HepG2 (cell line): ENCODE measurements around the gene C14orf119.

Experiments
- CTCF ChIP-seq: sonication (generic); formaldehyde crosslinking; IDR thresholded peaks from 2 replicates; pipeline ENCODE4 v1.5.0; 2020; ENCODE audit warnings: mild to moderate bottlenecking, missing genetic modification reagents, moderate library complexity
- DR1 ChIP-seq: sonication (generic); formaldehyde crosslinking; IDR thresholded peaks from 2 replicates; pipeline ENCODE4 v1.8.0; 2021; ENCODE audit warnings: mild to moderate bottlenecking, missing genetic modification reagents, inconsistent platforms
- EEA1 ChIP-seq: sonication (generic); formaldehyde crosslinking; IDR thresholded peaks from 2 replicates; pipeline ENCODE4 v1.5.1; 2020; ENCODE audit warnings: mild to moderate bottlenecking, missing genetic modification reagents, borderline replicate concordance
- FOXA3 ChIP-seq: IDR thresholded peaks from 2 replicates; pipeline ENCODE4 v1.6.1; 2016; ENCODE audit warnings: missing genetic modification reagents, missing compliant biosample characterization
- JUND ChIP-seq: sonication (generic); formaldehyde crosslinking; IDR thresholded peaks from 2 replicates; pipeline ENCODE4 v1.8.0; 2022; ENCODE audit warnings: mild to moderate bottlenecking, missing genetic modification reagents
- MYC ChIP-seq: sonication (generic); formaldehyde crosslinking; IDR thresholded peaks from 2 replicates; pipeline ENCODE4 v1.9.0; 2021; ENCODE audit warnings: missing genetic modification reagents, borderline replicate concordance
- PBX3 ChIP-seq: sonication (generic); formaldehyde crosslinking; IDR thresholded peaks from 2 replicates; pipeline ENCODE4 v1.8.1; 2023; ENCODE audit warnings: missing genetic modification reagents, inconsistent platforms, borderline replicate concordance
- ZBTB1 ChIP-seq: sonication (generic); formaldehyde crosslinking; IDR thresholded peaks from 2 replicates; pipeline ENCODE4 v1.4.0; 2020; ENCODE audit warnings: missing genetic modification reagents, borderline replicate concordance
- ZNF646 ChIP-seq: sonication (generic); formaldehyde crosslinking; IDR thresholded peaks from 2 replicates; pipeline ENCODE4 v1.9.0; 2021; ENCODE audit warnings: mild to moderate bottlenecking, missing genetic modification reagents

- TF ChIP-seq PBX3 (CRISPR knock-in tag) = no peak
- no peak for TF ChIP-seq FOXA3
- TF ChIP-seq CTCF (CRISPR knock-in tag) = no peak
- no peak for TF ChIP-seq ZNF646 (CRISPR knock-in tag)
- no peak for TF ChIP-seq ZBTB1
- TF ChIP-seq EEA1 (CRISPR knock-in tag) = no peak
- TF ChIP-seq JUND = no peak
- no peak for TF ChIP-seq DR1 (CRISPR knock-in tag)
- TF ChIP-seq MYC (CRISPR knock-in tag) = no peak
Observed at GRCh38 chr14:23063601-23064000, 31.7 kb upstream of the C14orf119 start.
